Measurements from ENCODE around the gene FER.
"Not testable (repeated sequence)": the region's sequence is repeated elsewhere in the genome, so short reads cannot be mapped to it uniquely, and the experiment has no call there.

The FER gene

DNA sequence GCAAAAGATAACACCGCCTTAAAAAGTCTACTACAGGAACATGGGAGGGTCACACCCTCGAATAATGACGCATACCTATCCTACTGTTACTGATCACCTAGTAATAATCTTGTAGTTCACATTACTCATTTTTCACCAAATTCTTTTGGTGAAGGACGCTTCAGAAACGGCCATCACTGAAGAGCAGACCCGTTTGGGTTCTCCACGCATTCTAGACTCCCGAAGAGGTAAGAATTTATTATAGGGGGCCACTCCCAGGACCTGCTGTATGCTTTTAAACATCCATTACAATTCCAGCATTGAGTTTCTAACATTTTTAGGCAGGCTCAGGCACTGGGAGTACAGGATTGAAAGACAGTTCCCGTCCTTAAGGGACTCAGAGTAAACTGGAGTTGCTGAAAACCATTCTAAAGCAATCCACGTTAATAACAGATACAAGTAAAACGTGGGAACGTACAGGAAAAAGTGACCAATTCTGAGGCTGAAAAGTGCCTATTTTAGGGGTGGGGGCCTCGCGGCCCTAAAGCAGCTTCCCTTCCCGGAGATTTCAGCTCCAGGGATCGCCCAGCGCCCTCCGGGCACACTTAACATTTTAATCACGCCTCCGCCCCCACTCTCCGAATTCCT lies at the start of gene FER:
Gene FER, plus strand, starts transcription at position 124 of the 627 bp plus-strand sequence. CDS start 50,286 bp downstream, outside the sequence.
- DNase-seq = peak; percentile 0

DNA sequence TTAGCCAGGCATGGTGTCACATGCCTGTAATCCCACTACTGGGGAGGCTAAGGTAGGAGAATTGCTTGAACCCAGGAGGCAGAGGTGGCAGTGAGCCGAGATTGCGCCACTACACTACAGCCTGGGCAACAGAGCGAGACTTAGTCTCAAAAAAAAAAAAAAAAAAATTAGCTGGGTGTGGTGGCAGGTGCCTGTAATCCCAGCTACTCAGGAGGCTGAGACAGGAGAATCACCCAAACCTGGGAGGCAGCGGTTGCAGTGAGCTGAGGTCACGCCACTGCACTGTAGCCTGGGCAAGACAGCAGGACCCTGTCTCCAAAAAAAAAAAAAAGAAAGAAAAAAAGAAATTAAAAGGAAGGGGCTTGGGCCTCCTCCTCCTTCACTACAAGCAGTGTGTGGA lies 47.3 kb upstream of the FER start:
- DNase-seq = not testable (repeated sequence)

DNA sequence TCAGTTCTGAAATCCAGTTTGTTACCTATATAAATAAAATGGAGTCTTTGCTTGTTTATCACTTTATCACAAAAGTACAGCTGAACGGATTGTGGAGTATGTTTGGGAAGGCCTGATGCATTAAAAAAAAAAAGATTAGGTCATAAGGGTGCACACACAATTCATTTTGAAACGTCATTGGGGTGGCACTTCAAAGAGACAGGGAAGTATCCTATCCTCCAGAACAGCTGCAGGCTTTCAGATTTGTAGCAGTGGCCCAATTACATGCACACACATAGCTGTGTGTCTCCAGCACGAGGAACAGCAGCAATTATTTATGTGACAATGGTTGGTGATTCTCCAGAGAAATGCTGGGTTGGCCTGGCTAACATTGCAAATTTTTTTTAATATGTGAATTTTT lies 46.8 kb upstream of the FER start:
- DNase-seq = no peak

DNA sequence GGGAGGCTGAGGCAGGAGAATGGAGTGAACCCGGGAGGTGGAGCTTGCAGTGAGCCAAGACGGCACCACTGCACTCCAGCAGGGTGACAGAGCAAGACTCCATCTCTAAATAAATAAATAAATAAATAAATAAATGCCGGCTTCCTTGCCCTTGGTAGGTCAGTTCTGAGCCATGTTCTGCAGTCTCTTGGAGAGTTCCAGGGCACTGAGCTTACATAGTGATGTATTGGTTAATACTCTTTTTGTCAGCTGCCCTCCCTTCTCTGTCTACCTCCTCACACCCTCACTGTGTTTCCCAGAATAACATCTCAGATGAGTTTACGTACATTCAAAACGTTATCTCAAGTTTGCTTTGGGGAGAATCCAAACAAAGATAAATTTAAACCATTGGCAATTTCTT lies 45.2 kb upstream of the FER start:
- DNase-seq = no peak

DNA sequence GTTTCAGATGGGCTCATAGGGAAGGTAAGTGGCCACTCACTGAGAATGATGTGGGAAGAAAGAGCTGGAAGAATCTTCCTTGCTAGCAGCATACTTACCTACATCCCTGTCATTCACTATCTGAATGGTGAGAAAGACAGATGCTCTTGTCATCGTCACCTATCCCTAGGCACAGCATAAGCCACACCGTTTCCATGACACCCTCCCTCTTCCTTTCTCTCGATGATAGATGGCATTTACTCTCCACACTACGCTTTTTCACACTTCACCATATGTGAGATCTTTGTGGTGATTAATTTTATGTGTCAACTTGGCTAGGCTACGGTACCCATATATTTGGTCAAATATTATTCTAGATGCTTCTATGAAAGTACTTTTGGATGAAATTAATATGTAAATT lies 44.4 kb upstream of the FER start:
- no peak for DNase-seq

DNA sequence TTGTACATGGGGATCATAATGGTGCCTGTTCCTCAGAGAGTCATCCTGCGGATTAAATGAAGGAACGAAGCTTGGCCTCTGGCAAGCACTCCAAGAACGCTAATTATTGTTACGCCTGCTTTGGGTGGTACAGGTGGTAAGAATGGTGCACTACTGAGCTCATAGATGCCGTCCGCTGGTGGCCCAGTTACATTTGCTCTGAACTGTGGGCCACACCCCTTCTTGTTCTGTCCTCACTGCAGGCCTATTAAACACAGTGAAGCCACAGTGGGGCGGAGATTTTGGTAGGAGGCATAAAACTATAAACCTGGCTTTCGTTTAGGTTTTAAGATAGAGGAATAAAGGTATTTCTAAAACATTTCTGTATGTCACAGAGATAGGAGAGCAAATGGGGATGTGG lies 40.6 kb upstream of the FER start:
- DNase-seq = no peak

DNA sequence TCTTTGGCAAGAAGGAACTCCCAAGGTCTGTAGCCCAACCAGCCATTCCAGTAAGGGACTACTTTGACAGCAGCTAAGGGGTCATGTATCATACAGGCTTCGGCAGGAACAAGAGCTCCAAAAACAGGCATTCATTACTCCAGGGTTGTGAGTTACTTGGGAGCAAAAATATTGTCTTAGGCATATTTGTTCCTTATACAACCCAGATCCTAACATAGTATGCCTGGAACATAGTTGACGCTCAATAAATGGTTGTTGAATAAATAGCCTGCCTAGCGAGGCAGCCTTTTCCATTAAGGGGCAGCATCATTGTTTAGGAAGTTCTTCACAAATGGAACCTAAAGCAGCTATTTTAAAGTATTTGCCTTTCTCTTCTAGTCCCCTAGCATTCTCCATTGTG lies 35.8 kb upstream of the FER start:
- no peak for DNase-seq

DNA sequence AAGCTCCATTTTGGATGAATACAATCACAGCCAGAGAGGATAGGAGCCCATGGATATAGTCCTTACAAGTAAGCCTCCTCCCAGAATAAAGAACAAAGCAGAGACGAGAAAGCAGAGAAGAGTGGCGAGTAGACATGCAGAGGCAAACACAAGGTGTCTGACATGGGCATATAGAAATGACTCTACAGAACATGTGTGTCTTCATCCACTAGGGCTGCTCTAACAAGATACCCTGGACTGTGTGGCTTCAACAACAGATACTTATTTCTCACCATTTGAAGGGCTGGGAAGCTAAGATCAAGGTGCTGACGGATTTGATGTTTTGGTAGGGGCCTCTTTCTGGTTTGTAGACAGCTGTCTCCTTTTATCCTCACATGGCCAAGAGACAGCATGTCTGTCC lies 32.3 kb upstream of the FER start:
- no peak for DNase-seq

DNA sequence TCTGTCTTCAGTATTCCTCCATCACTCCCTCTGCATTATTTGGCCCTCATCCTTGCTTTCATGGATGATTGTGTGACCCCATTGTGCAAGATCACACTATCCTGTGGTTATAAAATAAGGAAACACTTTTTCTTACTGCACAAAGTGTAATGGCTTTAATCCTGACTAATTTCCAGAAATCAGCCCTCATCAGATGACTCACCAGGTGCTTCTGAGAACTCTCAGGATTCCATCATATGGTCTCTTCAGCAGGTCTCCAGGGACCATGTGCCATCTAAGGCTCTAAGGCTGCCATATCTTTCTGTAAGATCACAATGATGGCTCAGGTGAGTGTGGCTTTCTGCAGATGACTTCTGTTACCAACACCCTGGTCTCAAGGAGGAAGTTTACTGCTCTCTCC lies 27.3 kb upstream of the FER start:
- DNase-seq = no peak

DNA sequence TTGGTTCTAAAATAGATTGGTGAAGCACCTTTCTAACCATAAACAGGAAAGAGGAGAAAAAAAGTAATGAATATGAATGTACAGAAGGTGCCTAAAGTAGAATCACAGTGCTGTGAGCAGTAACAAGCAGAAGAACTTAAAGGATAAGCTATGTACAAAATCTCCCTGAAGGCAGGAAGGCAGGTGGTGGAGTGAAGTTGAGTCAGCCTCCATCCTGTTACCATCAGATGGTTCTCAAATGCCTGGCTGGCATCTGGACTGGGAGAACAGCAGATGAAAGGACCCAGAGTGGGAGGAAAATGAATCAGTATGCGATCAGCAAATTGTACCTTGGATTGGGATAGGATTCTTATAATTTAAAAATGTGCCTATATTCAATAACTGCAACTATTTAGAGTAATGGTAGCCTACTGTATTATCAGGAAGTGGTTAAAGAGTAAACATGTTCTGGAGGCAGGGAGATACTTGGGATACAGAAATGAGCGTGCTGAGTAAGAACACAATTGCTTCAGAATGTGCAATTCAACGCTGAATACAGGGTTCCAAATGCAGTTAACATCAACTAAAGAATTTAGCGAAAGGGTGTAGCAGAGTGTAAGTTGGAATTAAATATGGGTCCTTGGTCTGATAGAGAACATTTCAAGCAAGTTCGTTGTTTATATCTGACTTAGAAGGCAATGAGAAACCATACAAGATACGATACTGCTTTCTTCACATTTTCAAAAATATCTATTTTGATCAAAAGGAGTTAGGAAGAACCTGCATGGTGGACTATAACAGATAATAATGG lies 21.1 kb upstream of the FER start:
- DNase-seq = no peak

DNA sequence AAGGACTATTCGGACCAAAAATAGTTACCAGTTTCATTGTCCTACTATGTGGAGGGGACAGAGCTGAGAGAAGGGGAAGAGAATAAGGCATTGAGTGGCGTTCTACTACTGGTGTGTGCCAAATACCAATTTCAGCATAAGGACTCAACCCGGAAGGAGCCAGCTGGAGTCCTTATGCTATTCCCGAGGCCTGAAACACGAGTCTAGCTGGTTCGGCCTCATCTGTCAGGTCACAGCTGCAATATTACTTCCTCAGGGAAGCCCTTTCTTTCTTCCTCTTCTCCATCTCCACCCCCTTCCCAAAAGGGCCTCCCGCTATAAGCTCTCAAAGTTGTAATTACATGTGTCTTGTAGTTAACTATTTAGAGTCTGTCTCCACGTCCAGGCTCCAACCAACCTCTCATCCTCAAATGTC lies 20.5 kb upstream of the FER start:
- DNase-seq = no peak

DNA sequence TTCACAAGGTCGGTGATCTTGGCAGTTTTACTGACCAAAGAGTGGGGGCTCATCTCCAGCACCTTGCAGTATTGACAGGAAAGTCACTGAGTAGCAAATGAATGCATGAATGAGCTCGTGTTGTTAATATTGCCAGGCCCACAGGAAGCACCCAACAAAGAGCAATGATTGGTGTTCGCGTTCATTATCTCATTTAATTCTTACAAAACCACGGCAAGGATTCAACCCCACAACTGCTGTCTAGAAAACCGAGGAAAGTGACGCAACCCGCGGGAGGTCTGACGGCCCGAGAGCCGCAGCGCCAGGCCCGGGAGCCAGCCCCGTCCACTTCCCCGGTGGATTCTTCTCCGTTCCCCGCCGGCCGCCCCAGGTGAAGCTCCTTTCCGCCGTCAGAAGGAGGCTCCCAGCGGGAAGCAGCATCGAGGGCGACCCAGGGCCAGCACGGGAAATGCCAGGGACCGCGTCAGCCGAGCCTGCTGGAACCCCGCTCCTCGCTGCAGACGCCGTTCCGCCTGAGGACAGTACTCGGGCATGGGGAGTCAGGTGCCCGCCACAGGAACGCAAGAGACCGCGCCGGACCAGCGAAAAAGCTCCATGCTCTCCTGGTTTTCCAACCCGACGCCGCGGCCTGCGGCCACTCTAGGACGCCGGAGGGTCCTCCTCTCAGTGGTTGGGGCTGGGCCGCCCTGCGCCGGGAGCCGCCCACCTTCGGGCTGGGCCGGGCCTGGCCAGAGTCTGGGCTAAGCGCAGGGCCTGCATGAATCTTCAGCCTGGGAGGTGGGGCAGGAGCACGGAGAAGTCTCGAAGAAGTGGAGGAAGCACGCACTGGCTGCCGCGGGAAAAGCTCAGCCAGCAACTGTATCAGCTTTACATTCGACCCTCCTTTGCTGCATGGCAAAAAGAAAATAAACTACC lies 19.8 kb upstream of the FER start:
- DNase-seq = no peak

DNA sequence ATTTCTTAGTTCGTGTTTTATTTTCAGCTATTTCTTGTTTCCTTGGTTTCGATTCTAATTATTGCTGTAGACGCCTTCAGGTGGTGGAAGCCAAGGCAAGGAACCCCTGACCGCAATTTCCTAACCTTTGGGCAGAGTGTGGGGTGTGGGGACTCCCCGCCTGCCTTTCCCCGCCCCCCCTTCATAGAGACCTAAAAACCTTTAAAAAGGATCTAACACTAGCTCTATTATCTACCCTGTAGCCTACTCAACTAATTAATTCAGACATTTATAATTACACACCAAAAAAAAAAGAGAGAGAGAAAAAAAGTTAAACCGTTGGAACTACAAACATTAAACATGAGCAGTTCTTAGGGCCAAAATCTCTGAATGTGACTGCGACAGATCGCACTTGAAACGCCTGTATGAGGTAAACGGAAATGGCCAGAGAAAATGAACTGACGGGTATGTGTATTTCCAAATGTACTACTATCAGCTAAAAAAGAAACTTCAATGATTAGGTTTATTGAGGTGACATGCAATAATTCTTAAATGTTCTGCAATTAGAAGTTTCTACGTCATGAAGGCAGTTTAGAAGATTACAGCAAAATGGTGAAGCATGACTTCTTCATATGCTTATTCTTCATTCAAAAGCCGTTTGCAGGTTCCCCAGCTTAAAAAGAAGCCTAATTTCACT lies 19.0 kb upstream of the FER start:
- DNase-seq = no peak

DNA sequence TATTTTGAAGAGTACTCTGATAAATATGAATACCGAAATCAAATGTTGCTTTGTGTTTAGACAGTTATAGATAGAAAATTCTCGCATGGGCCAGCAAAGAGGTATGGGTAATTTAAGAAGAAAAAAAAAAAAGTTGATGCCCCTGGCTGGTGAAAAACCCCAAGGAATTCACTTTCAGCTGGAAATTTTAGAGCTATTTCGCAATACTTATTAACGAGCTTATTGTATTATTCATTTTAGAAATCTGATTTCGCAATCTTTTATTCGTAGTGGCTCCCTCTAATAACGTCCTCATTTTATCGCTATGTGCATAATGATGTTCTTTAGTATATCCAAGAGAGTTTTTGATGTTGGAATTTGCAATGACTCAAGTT lies 18.5 kb upstream of the FER start:
- no peak for DNase-seq

DNA sequence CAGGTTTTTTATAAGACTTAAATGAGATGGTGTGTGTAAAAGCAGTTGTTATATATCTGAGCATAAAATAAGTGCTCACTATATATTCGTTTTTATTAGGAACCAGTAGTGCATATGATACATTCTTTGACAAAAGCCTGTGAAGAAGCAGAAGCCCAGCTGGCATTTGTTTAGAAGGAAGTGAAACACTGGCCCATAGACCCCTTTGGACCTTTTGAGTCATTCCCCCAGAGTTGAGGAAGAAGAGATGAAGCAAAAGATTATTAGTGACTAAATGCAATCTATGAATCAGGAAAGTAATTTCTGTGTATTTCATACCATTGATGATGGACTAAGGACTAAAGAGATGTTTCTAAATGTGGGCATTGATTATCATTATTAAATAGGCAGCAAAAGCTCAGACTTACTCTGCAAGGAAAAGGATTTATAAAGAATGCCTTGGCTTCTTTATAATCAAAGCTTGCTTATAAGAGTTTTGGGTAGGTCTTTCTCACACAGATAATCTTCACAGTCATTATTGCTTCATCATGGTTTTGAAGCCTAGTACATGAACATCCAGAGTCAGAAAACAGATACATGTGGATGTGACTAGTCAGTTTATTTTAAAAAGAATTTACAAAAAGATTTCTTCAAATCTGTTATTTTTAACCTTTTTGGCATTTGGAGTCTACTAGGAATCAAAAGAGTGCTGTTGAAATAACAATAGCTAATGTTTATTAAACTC lies 16.9 kb upstream of the FER start:
- DNase-seq = no peak

DNA sequence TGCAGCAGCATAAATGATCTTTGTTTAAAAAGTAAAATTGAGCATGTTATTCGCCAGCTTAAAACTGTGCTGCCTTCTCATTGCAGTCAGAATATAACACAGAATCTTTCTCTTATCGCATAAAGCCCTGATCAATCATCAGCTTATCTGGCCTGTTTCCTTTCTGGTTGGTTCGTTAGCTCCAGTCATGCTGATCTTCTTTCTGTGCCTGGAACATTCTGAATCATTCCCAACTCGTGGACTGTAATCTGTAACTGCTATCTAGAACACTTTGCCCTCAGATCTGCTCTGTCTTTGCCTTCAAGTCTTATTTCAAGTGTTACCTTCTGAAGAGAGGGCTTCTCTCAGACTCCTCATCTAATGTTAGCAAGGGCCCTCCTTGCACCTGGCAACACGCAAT lies 11.9 kb upstream of the FER start:
- DNase-seq = no peak

DNA sequence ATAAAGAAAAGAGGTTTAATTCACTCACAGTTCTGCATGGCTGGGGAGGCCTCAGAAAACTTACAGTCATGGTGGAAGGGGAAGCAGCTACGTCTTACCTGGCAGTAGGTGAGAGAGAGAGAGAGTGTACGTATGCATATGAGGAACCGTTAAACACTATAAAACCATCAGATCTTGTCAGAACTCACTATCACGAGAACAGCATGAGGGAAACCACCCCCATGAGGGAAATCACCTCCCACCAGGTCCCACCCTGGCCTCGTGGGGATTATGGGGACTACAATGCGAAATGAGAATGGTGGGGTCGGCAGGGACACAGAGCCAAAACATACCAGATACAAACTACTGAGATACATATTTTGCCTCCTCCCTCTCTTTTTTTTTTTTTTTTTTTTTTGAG lies 10.8 kb upstream of the FER start:
- DNase-seq = no peak

DNA sequence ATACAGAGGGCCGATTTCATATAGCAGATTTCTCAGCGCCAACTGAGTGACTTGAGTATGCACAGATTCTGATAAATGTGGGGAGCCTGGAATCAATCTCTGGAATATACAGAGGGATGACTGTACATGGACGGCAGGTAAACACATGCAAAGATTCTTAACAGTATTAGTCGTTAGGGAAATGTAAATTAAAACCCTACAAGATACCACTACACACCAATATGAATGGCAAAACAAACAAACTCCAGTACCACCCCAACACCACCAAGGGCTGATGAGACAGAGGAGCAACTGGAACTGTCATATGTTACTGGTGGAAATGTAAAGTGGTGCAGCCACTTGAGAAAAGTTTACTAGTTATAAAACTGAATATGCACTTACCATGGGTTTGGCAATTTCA lies 8.3 kb upstream of the FER start:
- DNase-seq = no peak

DNA sequence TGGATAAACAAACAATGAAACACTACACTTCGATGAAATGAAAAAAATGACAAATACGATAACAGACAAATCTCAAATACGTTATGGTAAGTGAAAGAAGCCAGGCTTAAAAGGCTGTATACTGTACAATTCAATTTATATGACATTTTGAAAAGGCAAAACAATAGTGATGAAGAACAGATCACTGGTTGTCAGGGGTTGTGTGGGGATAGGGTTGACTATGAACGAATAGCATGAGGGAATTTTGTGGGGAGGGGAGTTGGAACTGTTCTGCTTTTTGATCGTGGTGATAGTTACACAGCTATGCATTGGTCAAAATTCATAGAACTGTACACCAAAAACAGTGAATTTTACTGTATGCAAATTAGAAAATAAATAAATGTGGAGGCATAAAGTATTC lies 7.8 kb upstream of the FER start:
- DNase-seq = no peak

DNA sequence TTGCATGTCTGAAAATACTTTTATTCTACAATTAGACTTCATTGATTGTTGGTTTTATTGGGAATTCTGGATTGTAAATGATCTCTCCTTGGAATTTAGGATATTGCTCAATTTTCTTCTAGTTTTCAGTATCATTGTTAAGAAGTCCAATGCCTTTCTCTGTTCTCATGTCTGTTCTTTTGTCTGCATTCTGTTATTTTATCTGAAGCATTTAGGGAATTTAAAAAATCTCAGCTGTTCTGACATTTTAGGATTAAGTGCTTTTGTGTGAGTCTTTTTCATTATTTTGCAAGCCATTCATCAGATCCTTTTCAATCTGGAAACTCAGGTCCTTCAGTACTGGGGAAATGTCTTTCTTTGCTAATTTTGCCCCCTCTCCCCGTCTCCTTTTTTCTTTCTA lies 4.4 kb upstream of the FER start:
- no peak for DNase-seq

DNA sequence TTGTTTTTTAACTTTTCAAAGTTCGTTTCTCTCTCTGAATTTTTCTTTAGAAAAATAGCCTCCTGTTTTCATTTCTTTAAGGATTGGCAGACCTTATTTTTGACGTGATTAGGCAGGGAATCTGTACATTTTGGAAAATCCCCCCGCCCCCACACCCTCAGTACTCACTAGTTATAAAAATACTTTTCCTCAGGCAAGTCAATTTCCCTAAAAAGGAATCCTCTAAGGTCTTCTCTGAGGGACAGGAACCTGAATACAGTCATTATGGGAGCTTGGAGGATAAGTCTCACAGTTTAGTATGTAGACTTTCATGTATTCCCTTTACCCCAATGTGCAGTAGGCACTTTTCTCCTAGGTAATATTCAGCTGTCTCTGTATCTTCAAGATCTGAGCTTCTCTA lies 3.9 kb upstream of the FER start:
- no peak for DNase-seq

DNA sequence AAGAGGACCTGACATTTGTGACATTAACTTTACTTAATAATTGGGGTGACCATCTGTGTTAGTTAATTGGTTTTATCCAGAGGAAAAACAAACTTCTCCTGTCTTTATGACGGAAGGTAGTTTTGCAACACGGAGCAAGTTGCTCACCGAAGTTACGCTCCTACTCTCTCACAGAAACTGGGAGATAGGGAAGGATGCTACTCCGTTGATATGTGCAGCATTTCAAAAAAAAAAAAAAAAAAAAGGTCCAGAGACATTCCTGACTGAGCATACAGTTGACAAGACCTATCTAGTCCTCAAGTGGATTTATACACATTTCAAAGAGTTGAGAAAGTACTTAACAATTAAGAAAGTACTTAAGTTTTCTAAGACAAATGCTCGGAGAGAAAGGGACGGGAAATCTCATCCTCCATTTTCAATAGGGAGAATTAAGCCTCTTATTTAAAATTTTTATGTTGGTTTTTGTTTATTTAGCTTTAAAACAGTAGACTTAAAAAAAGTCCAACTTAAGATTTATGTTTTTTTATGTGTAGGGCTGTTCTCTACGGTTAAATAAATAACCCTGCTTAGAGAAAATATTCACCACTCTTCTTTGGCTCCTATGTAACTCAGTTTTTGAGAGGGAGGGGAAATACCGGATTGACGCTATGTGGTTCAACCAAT lies 455 bp upstream of the FER start:
- DNase-seq = no peak

All from NCI-H1417 treated with DMSO at 0.1 percent for 48 hours (cell line).